Keratinocyte (primary cell): ENCODE results near the gene TMC1. TPM values are rescaled to one million over a fixed set of nuclear protein-coding genes. Genes with fewer than 3 reads are reported as not detected.

ENCODE experiments used
- DNase-seq: peaks from one replicate; pipeline ENCODE4 v3.0.0-alpha.2; 2011; ENCODE audit warnings: low read depth, missing footprints, low spot score
- FAIRE-seq: peaks from 2 replicates; lab custom pipeline; 2011; peaks lifted over from hg19 to GRCh38; lab: Jason Lieb, UNC
- H2AFZ ChIP-seq: 2 replicates; pipeline ENCODE4 v1.6.0; 2012; ENCODE audit warnings: low read length, control low read depth, inconsistent platforms; ENCODE audit not compliant: control insufficient read depth
- H3K27ac ChIP-seq: 2 replicates; pipeline ENCODE4 v1.5.1; 2011; ENCODE audit warnings: low read length; ENCODE audit not compliant: control insufficient read depth, insufficient read depth
- H3K27me3 ChIP-seq: 3 replicates; pipeline ENCODE4 v1.6.0; 2011; ENCODE audit warnings: low read length; ENCODE audit not compliant: control insufficient read depth, insufficient read depth; ENCODE audit errors: extremely low read depth
- H3K36me3 ChIP-seq, 2 experiments: 2 replicates in 1 of 2; 3 replicates in 1 of 2; pipeline ENCODE4 v1.5.1; 2011; ENCODE audit warnings: low read length in 2 of 2, mild to moderate bottlenecking in 1 of 2; ENCODE audit not compliant: control insufficient read depth in 2 of 2, insufficient read depth in 2 of 2; ENCODE audit errors: extremely low read depth in 1 of 2
- H3K4me1 ChIP-seq: 3 replicates; pipeline ENCODE4 v1.5.1; 2011; ENCODE audit warnings: low read length; ENCODE audit not compliant: control insufficient read depth, insufficient read depth; ENCODE audit errors: extremely low read depth
- H3K4me2 ChIP-seq: 3 replicates; pipeline ENCODE4 v1.6.0; 2011; ENCODE audit warnings: low read depth, low read length; ENCODE audit not compliant: control insufficient read depth, insufficient read depth; ENCODE audit errors: extremely low read depth
- H3K4me3 ChIP-seq, 3 experiments: fragments of 200-600 bp in 1 of 3; sonication (generic) in 1 of 3; 2 replicates in 2 of 3; 3 replicates in 1 of 3; pipeline ENCODE4 v1.5.1; 2011 to 2016; ENCODE audit warnings: low read length in 3 of 3, mild to moderate bottlenecking in 3 of 3, control low read depth in 2 of 3, inconsistent platforms in 1 of 3, low read depth in 1 of 3, mixed read lengths in 1 of 3, mixed run types in 1 of 3, moderate library complexity in 1 of 3; ENCODE audit not compliant: control insufficient read depth in 2 of 3, insufficient read depth in 2 of 3; ENCODE audit errors: extremely low read depth in 1 of 3
- H3K79me2 ChIP-seq: 2 replicates; pipeline ENCODE4 v1.6.0; 2012; ENCODE audit warnings: low read length; ENCODE audit not compliant: control insufficient read depth, insufficient read depth
- H3K9ac ChIP-seq: 3 replicates; pipeline ENCODE4 v1.6.0; 2011; ENCODE audit warnings: low read length; ENCODE audit not compliant: control insufficient read depth, insufficient read depth; ENCODE audit errors: extremely low read depth
- H3K9me1 ChIP-seq: 3 replicates; pipeline ENCODE4 v1.6.0; 2011; ENCODE audit warnings: low read length; ENCODE audit not compliant: control insufficient read depth, insufficient read depth; ENCODE audit errors: extremely low read depth
- H3K9me3 ChIP-seq: 2 replicates; pipeline ENCODE4 v1.5.1; 2012; ENCODE audit warnings: low read depth, low read length; ENCODE audit not compliant: control insufficient read depth
- H4K20me1 ChIP-seq: 3 replicates; pipeline ENCODE4 v1.6.0; 2011; ENCODE audit warnings: low read length; ENCODE audit not compliant: control insufficient read depth, insufficient read depth; ENCODE audit errors: extremely low read depth
- CTCF ChIP-seq, 3 experiments: IDR thresholded peaks in 1 of 3; conservative IDR thresholded peaks in 1 of 3; optimal IDR thresholded peaks in 1 of 3; 2 replicates in 2 of 3; 3 replicates in 1 of 3; pipeline versions ENCODE3 to v1.5.1; 2011; ENCODE audit warnings: low read length in 3 of 3, mild to moderate bottlenecking in 3 of 3, moderate library complexity in 2 of 3, control low read depth in 1 of 3, inconsistent platforms in 1 of 3; ENCODE audit not compliant: insufficient read depth in 2 of 3; ENCODE audit errors: extremely low read depth in 1 of 3
- EZH2 ChIP-seq: IDR thresholded peaks from one replicate; pipeline ENCODE4 v1.6.1; 2012; ENCODE audit warnings: inconsistent platforms, mild to moderate bottlenecking, low read length, moderate library complexity
- dilution Hi-C: fragments of 300-500 bp; cut with MboI; formaldehyde crosslinking; loops from one replicate; pipeline ENCODE4 v1.7.0; 2020; ENCODE audit warnings: low sequenced_read_pairs; ENCODE audit not compliant: extremely low pct_ligation_motif_present
- polyA plus RNA-seq, 5 experiments: library from polyadenylated mRNA; depleted of rRNA in 3 of 5; stranded (reverse) in 3 of 5; stranded (forward) in 1 of 5; unstranded in 1 of 5; fragments of >200 nt; gene quantifications; 1 replicate in 1 of 5; 2 replicates in 3 of 5; 3 replicates in 1 of 5; pipeline versions ENCODE4 v1.2.1 to v1.2.3, GENCODE V29; 2011 to 2012; ENCODE audit warnings: missing spikeins in 2 of 5, low read depth in 1 of 5, low replicate concordance in 1 of 5

TMC1 gene
- polyA plus RNA-seq, 1 donor (not counting 4 experiments of a cell fraction or from before 2014, with no cell fraction given) = 0.05 TPM

- Histone ChIP-seq H3K27ac (no peak overlapping the region), H3K4me2 (no peak overlapping the region), H3K36me3 (no peaks in the 10 kb centered on the region), H3K27me3 (no peaks in the 10 kb centered on the region), H3K79me2 (no peaks in the 10 kb centered on the region), H3K9me1 (no peaks in the 10 kb centered on the region), H3K4me3 (no peak overlapping the region), H2AFZ (peak overlapping the region; percentile 91), H3K4me1 (peaks cover 4% of the 10 kb centered on the region), H3K9ac (no peak overlapping the region), H3K9me3 (no peaks in the 10 kb centered on the region), H4K20me1 (no peaks in the 10 kb centered on the region)
- FAIRE-seq (no peak), DNase-seq (no peak)
- TF ChIP-seq CTCF (optimal IDR thresholded peaks at IDR 0.05 in 1 of 3, IDR thresholded peaks at IDR 0.05 in 1 of 3, conservative IDR thresholded peaks at IDR 0.05 in 1 of 3; ENCODE audit: extremely low read depth in 1 of 3, insufficient read depth in 2 of 3, low read length in 3 of 3) (no peak), EZH2 (no peak)
- dilution Hi-C loops = no loop called here
These were observed 268.5 kb downstream of the TMC1 start for GRCh38 chr9:72789885-72790284.

DNA sequence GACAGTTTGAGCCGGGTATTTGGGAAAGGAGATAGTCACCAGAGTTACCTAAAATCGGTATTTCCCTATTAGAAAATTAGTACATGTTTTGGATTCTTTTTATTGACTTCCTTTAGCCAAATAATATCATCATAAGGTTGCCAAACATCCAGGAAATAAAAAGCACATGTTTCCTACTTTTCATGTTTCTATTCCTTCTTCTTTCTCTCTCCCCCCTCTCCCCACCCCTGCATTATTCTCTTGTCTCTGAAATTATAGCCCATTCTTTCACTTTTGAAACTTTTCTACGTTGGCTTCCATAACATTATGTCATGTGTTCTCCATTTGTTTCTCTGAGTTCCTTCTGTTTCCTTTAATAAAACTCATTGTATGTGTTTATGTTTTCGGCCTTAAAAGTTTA is 269.6 kb downstream of the TMC1 start:
- Histone ChIP-seq H2AFZ (no peak overlapping the region), H3K4me2 (no peak overlapping the region), H3K27ac (no peak overlapping the region), H3K36me3 (no peaks in the 10 kb centered on the region), H3K27me3 (no peaks in the 10 kb centered on the region), H3K79me2 (no peaks in the 10 kb centered on the region), H3K4me3 (no peak overlapping the region), H3K4me1 (peaks cover 4% of the 10 kb centered on the region), H4K20me1 (no peaks in the 10 kb centered on the region), H3K9me1 (no peaks in the 10 kb centered on the region), H3K9me3 (no peaks in the 10 kb centered on the region), H3K9ac (no peak overlapping the region)
- TF ChIP-seq CTCF (optimal IDR thresholded peaks at IDR 0.05 in 1 of 3, IDR thresholded peaks at IDR 0.05 in 1 of 3, conservative IDR thresholded peaks at IDR 0.05 in 1 of 3; ENCODE audit: extremely low read depth in 1 of 3, insufficient read depth in 2 of 3, low read length in 3 of 3) = no peak
- no peak for TF ChIP-seq EZH2
- dilution Hi-C loops = no loop called here
- DNase-seq = no peak
- no peak for FAIRE-seq
